Measurements from ENCODE around the gene EXT2.

EXT2 gene

GRCh38 chr11:44237156-44237555 is 141.7 kb downstream of the EXT2 start:
- no peak for DNase-seq (ENCODE audit: low read depth, low spot score)
- TF ChIP-seq CTCF (IDR thresholded peaks at IDR 0.05; ENCODE audit: low read depth, low read length) = no peak
- in situ Hi-C loops (cut with HindIII; ENCODE audit: low sequenced_read_pairs) = no loop called here
- no peak overlapping the region for H3K4me3 ChIP-seq (ENCODE audit: low read depth, low read length)

GRCh38 chr11:44241851-44242250 is 146.4 kb downstream of the EXT2 start:
- DNase-seq (ENCODE audit: low read depth, low spot score) = no peak
- in situ Hi-C loops (cut with HindIII; ENCODE audit: low sequenced_read_pairs) = no loop called here
- TF ChIP-seq CTCF (IDR thresholded peaks at IDR 0.05; ENCODE audit: low read depth, low read length) = no peak
- no peak overlapping the region for H3K4me3 ChIP-seq (ENCODE audit: low read depth, low read length)

- in situ Hi-C loops (cut with HindIII; ENCODE audit: low sequenced_read_pairs) = no loop called here
- no peak for TF ChIP-seq CTCF (IDR thresholded peaks at IDR 0.05; ENCODE audit: low read depth, low read length)
- no peak for DNase-seq (ENCODE audit: low read depth, low spot score)
- no peak overlapping the region for H3K4me3 ChIP-seq (ENCODE audit: low read depth, low read length)
These were observed 147.6 kb downstream of the EXT2 start for GRCh38 chr11:44243086-44243485.

DNA sequence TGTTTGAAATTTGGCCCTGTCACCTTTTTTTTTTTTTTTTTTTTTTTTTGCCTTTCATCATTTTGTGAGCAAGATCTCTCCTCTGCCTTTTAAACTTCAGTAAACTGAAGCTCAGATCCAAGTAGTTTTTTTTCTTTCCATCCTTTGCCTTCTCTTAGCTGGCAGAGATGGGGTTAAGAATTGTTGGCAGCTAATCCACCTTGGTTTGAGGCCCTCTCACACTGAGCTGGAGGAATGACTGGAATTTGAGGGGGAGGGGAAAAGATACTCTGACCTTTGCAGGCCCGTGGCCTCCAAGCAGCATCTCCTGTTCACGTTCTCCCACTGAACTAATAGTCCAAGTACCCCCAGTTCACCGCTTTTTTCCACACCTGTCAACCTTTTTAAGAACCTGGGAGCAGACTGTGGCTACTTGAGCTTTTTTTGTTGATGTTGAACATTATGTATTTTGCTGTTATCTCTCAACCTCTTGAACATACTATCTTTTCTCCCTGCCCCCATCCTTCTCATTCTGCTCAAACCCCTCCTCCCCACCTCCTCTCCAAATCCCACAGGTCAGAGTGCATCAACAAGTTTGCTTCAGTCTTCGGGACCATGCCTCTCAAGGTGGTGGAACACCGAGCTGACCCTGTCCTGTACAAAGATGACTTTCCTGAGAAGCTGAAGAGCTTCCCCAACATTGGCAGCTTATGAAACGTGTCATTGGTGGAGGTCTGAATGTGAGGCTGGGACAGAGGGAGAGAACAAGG is 148.3 kb downstream of the EXT2 start:
- in situ Hi-C loops (cut with HindIII; ENCODE audit: low sequenced_read_pairs) = no loop called here
- H3K4me3 ChIP-seq (ENCODE audit: low read depth, low read length) = no peak overlapping the region
- no peak for TF ChIP-seq CTCF (IDR thresholded peaks at IDR 0.05; ENCODE audit: low read depth, low read length)
- DNase-seq (ENCODE audit: low read depth, low spot score) = peak; percentile 50

DNA sequence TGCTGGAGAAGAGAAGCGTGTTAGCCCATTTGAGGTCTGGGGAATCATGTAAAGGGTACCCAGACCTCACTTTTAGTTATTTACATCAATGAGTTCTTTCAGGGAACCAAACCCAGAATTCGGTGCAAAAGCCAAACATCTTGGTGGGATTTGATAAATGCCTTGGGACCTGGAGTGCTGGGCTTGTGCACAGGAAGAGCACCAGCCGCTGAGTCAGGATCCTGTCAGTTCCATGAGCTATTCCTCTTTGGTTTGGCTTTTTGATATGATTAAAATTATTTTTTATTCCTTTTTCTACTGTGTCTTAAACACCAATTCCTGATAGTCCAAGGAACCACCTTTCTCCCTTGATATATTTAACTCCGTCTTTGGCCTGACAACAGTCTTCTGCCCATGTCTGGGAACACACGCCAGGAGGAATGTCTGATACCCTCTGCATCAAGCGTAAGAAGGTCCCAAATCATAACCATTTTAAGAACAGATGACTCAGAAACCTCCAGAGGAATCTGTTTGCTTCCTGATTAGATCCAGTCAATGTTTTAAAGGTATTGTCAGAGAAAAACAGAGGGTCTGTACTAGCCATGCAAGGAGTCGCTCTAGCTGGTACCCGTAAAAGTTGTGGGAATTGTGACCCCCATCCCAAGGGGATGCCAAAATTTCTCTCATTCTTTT is 149.3 kb downstream of the EXT2 start:
- in situ Hi-C loops (cut with HindIII; ENCODE audit: low sequenced_read_pairs) = no loop called here
- peak; percentile 46 for DNase-seq (ENCODE audit: low read depth, low spot score)
- no peak overlapping the region for H3K4me3 ChIP-seq (ENCODE audit: low read depth, low read length)
- TF ChIP-seq CTCF (IDR thresholded peaks at IDR 0.05; ENCODE audit: low read depth, low read length) = no peak

- TF ChIP-seq CTCF (IDR thresholded peaks at IDR 0.05; ENCODE audit: low read depth, low read length) = no peak
- in situ Hi-C loops (cut with HindIII; ENCODE audit: low sequenced_read_pairs) = no loop called here
- DNase-seq (ENCODE audit: low read depth, low spot score) = no peak
- H3K4me3 ChIP-seq (ENCODE audit: low read depth, low read length) = no peak overlapping the region
These were observed 151.2 kb downstream of the EXT2 start for GRCh38 chr11:44246726-44247125.

Measured in astrocyte of the spinal cord (primary cell).